GOT3 (cell line): ENCODE data around the gene EVI5L.
A peak's percentile ranks its signal among the peaks of the same experiment; 100 is the strongest.

ENCODE experiments used
- DNase-seq: peaks from one replicate; lab custom pipeline; 2025; ENCODE audit warnings: mixed read lengths; lab: John Stamatoyannopoulos, UW

EVI5L gene

GRCh38 chr19:7860714-7861618, 30.9 kb downstream of the EVI5L start:
- no peak for DNase-seq

- DNase-seq: no peak
These were observed 31.8 kb downstream of the EVI5L start for GRCh38 chr19:7861619-7862412.

GRCh38 chr19:7862413-7862951, 32.5 kb downstream of the EVI5L start:
- DNase-seq: no peak

- no peak for DNase-seq
These were observed 33.3 kb downstream of the EVI5L start for GRCh38 chr19:7863157-7863970.

- no peak for DNase-seq
These were observed 34.1 kb downstream of the EVI5L start for GRCh38 chr19:7863971-7864689.

- DNase-seq: no peak
These were observed 34.7 kb downstream of the EVI5L start for GRCh38 chr19:7864690-7865074.

- DNase-seq: no peak
These were observed 35.4 kb downstream of the EVI5L start for GRCh38 chr19:7865262-7865911.

- no peak for DNase-seq
These were observed 36.5 kb downstream of the EVI5L start for GRCh38 chr19:7866399-7867091.

- DNase-seq: no peak
These were observed 37.2 kb downstream of the EVI5L start for GRCh38 chr19:7867092-7867844.

GRCh38 chr19:7868326-7868670, 38.3 kb downstream of the EVI5L start:
- DNase-seq: no peak

GRCh38 chr19:7868671-7869452, 38.8 kb downstream of the EVI5L start:
- no peak for DNase-seq

- no peak for DNase-seq
These were observed 39.5 kb downstream of the EVI5L start for GRCh38 chr19:7869453-7869909.

- no peak for DNase-seq
These were observed 40.0 kb downstream of the EVI5L start for GRCh38 chr19:7869910-7870511.

GRCh38 chr19:7870571-7871436, 40.8 kb downstream of the EVI5L start:
- peak; percentile 21 for DNase-seq

- DNase-seq: peak; percentile 56
These were observed 41.7 kb downstream of the EVI5L start for GRCh38 chr19:7871437-7872305.
